GM10847 (cell line): ENCODE measurements around the gene RERE.

Experiments used
- POLR2A ChIP-seq: IDR thresholded peaks from 2 replicates; pipeline ENCODE4 v1.6.1; 2011; ENCODE audit not compliant: insufficient read length; ENCODE audit errors: extremely low read depth

The RERE gene

DNA sequence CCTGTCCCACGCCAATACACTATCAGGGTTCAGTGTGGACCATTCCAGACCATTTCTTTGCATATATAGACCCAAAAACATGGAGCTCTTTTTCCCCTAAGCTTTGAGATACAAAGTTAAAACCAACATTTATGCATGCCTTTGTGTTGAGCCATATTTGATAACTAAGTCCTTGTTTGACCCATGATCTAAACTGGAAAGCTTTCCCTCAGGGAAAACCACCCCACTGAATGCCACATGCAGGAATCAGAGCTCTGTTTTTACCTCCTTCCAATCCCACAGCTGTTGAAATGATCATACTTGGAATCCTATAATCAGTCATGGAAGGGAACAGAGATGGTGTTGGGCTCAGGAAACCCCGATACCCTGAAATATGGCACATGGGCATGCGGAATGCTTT lies 514.3 kb downstream of the RERE start:
- no peak for TF ChIP-seq POLR2A
